NB4 (cell line): ENCODE results near the gene ATP10A.

ENCODE experiments used
- POLR2A ChIP-seq: IDR thresholded peaks from 2 replicates; pipeline ENCODE4 v1.6.1; 2011; ENCODE audit warnings: mild to moderate bottlenecking; ENCODE audit not compliant: insufficient read length; ENCODE audit errors: extremely low read depth
- TF ChIP-seq, protein P1 (sequence below): IDR thresholded peaks from one replicate; pipeline ENCODE4 v1.5.1; 2012; ENCODE audit warnings: low read depth, low read length
- TF ChIP-seq, protein P2 (sequence below): IDR thresholded peaks from 2 replicates; pipeline ENCODE4 v1.6.1; 2011; ENCODE audit warnings: low read depth, low read length

DNA sequence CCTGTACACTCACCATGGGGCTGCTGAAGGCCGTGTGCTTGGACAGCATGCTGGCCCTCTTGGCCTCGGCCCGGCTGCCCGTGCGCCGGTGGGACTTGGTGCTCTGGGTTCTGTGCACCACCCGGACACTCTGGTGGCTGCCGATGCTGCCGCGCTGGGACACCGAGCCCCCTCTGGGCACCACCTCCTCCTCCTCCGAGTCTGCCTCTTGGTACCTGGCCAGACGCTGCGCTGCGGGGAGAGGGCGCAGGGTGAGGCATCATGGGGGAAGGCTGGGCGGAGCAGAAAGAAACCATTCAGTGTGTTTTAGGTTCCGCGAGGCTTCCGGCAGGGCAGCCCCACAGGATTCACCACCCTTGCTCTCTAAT is 145.0 kb downstream of the ATP10A start:
- TF ChIP-seq, protein P1, sequence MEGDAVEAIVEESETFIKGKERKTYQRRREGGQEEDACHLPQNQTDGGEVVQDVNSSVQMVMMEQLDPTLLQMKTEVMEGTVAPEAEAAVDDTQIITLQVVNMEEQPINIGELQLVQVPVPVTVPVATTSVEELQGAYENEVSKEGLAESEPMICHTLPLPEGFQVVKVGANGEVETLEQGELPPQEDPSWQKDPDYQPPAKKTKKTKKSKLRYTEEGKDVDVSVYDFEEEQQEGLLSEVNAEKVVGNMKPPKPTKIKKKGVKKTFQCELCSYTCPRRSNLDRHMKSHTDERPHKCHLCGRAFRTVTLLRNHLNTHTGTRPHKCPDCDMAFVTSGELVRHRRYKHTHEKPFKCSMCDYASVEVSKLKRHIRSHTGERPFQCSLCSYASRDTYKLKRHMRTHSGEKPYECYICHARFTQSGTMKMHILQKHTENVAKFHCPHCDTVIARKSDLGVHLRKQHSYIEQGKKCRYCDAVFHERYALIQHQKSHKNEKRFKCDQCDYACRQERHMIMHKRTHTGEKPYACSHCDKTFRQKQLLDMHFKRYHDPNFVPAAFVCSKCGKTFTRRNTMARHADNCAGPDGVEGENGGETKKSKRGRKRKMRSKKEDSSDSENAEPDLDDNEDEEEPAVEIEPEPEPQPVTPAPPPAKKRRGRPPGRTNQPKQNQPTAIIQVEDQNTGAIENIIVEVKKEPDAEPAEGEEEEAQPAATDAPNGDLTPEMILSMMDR, result no peak
- TF ChIP-seq, protein P2, sequence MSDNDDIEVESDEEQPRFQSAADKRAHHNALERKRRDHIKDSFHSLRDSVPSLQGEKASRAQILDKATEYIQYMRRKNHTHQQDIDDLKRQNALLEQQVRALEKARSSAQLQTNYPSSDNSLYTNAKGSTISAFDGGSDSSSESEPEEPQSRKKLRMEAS, result no peak
- TF ChIP-seq POLR2A, result no peak
